Fibroblast of lung (primary cell): ENCODE results near the gene CDH9.

Experiments used
- EZH2 ChIP-seq: IDR thresholded peaks from 2 replicates; pipeline ENCODE4 v1.5.1; 2012; ENCODE audit warnings: low read length, control low read depth, mild to moderate bottlenecking; ENCODE audit errors: missing control alignments
- TF ChIP-seq, protein P1 (sequence below), 2 donors: IDR thresholded peaks in 1 of 2; conservative IDR thresholded peaks in 1 of 2; 1 replicate in 1 of 2; 2 replicates in 1 of 2; pipeline ENCODE4 v1.5.1; 2011 to 2012; ENCODE audit warnings: low read length in 2 of 2, control low read depth in 1 of 2, inconsistent platforms in 1 of 2, low read depth in 1 of 2, mild to moderate bottlenecking in 1 of 2

DNA sequence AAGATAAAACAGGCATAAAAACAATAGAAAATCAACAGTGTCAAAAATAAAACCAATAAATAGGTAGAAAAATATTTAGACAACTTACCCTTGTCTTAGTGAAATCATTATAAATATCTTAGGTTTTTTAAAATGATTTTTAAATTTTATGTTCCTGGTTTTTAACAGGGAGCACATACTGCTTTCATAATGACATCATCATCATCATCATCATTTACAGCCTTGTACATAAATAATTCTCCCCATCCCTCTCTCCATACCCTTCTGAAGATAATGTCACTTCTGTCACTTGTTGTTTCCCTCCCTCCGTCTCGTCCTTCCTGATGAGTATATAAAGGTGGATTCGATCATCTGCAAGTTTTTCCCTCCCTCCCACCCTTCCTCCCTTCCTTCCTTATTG, 56.6 kb downstream of the CDH9 start:
- no peak for TF ChIP-seq EZH2
- TF ChIP-seq, protein P1, sequence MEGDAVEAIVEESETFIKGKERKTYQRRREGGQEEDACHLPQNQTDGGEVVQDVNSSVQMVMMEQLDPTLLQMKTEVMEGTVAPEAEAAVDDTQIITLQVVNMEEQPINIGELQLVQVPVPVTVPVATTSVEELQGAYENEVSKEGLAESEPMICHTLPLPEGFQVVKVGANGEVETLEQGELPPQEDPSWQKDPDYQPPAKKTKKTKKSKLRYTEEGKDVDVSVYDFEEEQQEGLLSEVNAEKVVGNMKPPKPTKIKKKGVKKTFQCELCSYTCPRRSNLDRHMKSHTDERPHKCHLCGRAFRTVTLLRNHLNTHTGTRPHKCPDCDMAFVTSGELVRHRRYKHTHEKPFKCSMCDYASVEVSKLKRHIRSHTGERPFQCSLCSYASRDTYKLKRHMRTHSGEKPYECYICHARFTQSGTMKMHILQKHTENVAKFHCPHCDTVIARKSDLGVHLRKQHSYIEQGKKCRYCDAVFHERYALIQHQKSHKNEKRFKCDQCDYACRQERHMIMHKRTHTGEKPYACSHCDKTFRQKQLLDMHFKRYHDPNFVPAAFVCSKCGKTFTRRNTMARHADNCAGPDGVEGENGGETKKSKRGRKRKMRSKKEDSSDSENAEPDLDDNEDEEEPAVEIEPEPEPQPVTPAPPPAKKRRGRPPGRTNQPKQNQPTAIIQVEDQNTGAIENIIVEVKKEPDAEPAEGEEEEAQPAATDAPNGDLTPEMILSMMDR (conservative IDR thresholded peaks at IDR 0.05 in 1 of 2, IDR thresholded peaks at IDR 0.05 in 1 of 2; ENCODE audit: low read depth in 1 of 2, low read length in 2 of 2), result no peak
